ENCODE data around the gene TEC.

The TEC gene

DNA sequence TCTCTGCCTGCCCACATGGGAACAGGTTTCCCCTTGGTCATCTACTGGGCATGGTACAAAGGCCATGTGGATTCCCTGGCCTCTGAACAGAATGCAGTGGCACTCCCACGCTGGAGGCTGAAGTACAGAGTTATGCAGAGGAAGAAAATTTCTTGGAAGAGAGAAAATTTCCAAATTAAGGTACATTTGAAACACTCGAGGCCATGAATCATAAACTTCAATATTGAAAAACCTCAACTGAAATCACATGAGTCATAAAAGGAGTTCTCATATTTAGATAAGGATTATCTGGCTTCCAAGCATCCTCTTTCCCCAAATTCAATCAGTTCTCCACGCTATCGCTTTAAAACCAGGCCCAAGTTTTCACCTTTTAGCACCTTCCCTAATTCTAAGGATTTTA lies 107.5 kb downstream of the TEC start:
- no peak for DNase-seq (ENCODE audit: low read depth)

DNA sequence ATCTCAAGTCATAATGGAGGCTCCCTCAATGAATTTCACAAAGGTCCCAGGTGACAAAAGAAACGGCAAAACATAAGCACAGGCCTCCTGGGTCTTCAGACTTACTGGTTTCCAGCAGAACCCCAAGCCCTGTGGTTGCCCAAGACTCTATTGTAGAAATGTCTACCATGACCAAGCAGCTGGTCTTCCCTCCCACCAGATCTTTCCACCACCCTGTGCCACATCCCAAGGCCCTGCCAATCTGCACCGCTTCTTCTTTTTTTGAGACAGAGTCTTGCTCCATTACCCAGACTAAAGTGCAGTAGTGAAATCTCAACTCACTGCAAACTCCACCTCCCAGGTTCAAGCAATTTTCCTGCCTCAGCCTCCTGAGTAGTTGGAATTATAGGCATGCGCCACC lies 112.4 kb downstream of the TEC start:
- DNase-seq (ENCODE audit: low read depth), result no peak

DNA sequence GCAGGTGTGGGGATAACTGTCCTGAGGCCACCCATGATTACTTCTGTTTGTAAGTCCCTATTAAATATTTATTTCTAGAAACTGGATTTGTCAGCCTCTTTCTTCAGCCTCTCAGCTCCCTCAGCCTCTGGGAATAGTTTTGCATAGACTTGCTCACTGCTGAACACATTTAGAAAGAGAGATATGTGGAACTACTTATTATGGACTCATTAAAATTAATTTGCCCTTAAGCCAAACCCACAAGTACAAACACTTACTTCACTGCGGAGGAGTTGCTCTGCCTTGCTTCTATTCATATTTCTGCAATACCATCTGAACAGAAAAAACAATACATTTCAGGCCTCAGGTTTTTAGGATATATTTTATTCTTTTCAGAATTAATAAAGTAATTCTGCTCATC lies 113.2 kb downstream of the TEC start:
- DNase-seq (ENCODE audit: low read depth), result no peak

GRCh38 chr4:48153791-48154550 lies 115.7 kb downstream of the TEC start:
- no peak for DNase-seq (ENCODE audit: low read depth)

DNA sequence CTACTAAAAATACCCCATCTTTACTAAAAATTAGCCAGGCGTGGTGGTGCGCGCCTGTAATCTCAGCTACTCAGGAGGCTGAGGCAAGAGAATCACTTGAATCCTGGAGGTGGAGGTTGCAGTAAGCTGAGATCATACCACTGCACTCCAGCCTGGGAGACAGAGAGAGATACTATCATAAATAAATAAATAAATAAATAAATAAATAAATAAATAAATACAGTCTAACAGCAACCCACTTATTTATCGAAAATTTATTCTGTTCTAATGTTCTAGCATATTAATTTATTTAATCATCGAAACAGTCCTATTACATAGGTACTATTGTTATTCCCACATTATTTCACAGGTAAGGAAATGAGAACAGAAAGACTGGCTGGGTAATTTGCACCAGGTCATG lies 117.4 kb downstream of the TEC start:
- no peak for DNase-seq (ENCODE audit: low read depth)

DNA sequence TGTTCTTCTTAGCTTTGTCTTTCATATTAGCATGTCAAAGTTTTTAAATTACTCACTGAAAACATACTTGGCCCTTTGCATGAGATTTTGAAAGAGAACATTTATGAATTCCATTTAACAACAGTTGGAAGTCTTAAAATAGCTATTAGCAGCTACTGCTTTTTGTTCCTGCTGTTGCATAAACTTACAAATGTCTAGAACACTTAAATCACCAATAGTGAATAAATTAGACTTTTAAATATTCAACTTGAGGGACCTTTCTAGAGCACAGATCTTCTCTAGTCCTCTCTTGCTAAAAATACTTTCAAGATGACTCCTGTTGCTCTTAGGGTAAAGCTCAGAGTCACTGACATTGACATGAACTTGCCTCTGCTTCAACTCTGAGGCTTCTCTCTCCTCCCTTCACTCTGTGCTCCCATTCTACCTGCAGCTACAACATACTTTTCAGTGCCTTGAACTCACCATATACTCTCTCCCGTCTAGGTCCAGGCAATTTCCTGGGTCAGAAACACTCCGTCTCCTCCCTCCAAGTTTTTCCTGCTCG lies 119.7 kb downstream of the TEC start:
- no peak for DNase-seq (ENCODE audit: low read depth)

GRCh38 chr4:48147621-48148020 lies 122.0 kb downstream of the TEC start:
- no peak for DNase-seq (ENCODE audit: low read depth)

GRCh38 chr4:48141048-48141447 lies 128.6 kb downstream of the TEC start:
- no peak for DNase-seq (ENCODE audit: low read depth)

GRCh38 chr4:48139691-48140090 lies 129.9 kb downstream of the TEC start:
- no peak for DNase-seq (ENCODE audit: low read depth)

DNA sequence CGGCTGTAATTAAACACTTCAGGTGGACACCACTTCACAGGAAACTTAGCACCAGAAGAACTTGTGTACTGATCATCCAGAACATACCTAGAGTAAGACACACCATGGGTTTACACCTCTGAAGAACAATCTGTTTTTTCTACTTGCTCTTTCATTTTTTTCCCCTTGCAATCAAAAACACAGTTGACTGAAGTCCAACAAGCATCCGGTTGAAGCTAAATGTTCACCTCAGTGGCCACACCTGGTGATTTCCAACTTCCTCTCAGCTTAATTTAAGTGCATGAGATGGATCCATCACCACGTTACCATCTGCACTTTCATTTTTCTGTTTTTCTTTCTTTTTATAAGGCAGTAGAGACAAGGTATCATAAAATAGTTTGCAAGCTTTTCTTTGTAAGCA lies 130.7 kb downstream of the TEC start:
- no peak for DNase-seq (ENCODE audit: low read depth)

- no peak for DNase-seq (ENCODE audit: low read depth)
Observed at GRCh38 chr4:48138511-48138910, 131.1 kb downstream of the TEC start.

GRCh38 chr4:48137846-48138245 lies 131.8 kb downstream of the TEC start:
- DNase-seq (ENCODE audit: low read depth), result no peak

- DNase-seq (ENCODE audit: low read depth), result no peak
Observed at GRCh38 chr4:48134081-48134480, 135.6 kb downstream of the TEC start, which contains the start of gene TXK. Gene TXK (minus strand): TSS chr4:48134250. CDS start chr4:48134170, 80 bp downstream.

DNA sequence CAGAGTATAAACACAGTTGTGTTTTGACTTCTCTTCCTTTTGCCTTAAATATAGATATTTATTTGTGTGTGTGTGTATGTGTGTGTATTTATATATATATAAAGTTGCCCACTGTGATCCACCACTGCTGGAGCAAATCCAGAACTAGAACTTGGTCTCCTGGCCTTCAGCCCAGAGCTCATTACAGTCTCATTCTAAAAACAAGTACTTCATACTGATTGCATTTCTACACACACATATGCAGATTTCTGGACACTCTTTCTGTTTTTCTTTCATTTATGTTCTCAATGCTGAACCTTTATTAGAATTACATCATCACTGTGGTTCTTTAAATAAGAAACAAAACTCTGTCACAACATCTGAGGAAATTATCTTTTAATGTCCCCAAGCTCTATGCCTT lies 136.0 kb downstream of the TEC start:
- no peak for DNase-seq (ENCODE audit: low read depth)

- DNase-seq (ENCODE audit: low read depth), result no peak
Observed at GRCh38 chr4:48131736-48132135, 137.9 kb downstream of the TEC start.

DNA sequence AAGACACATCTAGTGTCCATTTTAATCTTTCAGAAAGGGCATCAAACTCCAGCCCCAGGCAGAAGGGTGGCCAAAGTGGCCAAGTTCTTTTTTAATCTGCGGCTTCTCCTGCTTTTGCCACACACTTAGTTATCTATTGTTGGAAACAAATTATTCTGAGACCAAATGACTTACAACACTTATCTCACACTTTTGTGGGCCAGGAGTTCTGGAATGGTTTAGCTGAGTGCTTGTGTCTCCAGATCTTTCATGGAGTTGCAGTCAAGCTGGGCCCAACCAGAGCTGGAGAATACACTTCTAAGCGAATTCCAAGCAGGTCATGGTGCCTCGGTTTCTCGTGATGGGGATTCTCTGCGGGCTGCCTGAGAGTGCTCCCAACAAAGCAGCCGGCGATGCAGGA lies 139.5 kb downstream of the TEC start:
- no peak for DNase-seq (ENCODE audit: low read depth)

DNA sequence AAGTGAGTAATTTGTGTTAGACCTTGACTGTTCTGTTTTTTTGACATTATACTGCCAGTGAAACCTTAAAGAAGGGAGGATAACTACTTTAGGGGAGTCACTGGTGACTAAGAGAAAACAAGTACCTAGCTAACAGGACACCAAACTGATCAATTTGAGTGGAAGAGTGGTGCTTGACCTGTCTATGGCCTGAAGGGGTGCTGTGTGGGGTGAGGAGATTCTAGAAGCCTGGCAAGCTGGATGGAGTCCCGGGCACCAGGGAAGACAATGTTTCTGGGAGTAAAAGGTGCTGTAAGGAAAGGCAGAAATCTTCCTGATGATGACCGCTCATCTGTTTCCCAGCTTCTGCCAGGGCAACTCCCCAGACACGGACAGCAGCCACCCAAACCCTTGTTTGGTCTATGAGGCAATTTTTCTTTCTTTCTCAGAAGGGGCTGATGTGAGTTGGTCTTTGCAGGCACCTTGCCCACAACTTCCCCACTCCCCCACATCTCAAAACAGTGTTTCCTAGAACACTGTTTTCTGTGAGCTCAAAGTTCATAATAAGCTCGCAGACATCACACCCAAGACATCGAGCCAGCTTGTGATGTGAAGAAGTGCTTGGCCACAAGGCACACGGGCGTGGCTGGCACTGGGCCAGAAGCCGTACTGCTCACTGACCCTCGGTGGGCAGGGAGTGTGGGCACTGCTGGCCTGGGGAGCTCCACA lies 140.2 kb downstream of the TEC start:
- DNase-seq (ENCODE audit: low read depth), result no peak

- DNase-seq (ENCODE audit: low read depth), result peak; percentile 56
Observed at GRCh38 chr4:48127682-48128404, 141.8 kb downstream of the TEC start.

DNA sequence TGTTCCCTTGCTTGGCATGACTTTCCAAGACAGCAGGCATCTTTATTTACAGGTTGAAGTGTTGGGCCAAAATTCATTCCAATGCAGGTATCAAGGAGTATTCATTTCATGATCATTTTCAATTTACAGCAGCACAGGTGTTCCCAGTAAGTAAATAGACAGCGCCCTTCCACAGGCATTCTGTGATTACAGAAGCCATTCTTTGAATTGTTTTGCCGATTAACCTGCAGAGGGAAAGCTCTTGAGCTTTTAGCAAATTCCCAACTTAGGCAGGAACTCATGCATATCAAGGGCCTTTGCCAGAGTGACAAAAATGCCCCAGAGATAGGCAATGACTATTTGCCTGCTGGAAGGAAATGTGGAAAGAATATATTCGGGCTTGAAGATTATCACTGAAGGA lies 142.4 kb downstream of the TEC start:
- DNase-seq (ENCODE audit: low read depth), result no peak

DNA sequence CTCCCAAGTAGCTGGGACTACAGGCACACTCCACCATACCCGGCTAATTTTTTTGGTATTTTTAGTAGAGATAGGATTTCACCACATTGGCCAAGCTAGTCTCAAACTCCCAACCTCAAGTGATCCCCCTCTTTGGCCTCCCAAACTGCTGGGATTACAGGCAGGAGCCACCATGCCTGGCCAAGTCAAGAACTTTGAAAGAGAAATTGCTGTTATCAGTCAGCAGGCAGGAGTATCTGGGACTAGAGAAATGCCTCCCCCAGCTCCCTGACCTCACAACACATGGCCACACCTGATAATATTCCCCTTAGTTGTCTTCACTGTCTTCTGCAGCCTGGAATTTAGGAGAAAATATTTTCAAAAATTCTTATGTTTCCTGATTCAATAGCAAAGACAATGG lies 143.0 kb downstream of the TEC start:
- DNase-seq (ENCODE audit: low read depth), result no peak

DNA sequence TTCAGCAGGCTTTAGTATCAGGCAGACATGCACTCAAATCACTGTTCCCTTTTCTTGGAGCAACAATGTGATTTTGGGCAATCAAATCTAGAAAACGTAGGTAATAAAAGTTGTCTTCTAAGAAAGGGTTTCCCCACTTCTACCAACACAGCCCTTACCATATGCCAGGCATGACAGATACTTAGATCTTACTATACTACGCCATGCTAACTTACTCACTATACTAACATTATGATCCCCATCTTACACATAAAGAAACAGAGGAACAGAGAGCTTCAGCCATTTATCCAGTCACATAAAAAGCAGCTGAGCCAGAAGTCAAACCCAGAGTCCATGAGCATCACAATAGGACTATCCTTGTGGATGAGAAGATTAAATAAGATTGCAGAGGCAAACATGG lies 144.8 kb downstream of the TEC start:
- DNase-seq (ENCODE audit: low read depth), result no peak

DNA sequence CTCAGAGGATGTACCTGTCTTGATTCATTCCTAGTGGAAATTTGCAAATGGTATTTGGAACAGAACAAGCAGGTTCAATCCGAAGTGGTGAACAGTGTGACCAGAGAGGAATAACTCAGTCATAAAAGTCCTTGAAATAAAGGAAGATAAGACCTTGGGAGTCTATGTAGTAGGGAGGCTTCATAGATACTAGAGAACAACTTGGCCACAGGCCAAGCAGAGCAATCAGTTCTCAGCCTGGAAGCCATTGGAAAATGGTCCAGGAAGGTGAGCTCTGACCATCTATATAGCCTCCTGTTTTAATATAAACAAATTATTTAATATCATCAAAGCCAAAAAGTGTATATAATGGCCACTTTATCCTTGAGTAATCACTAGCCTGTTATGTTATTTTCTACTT lies 146.9 kb downstream of the TEC start:
- no peak for DNase-seq (ENCODE audit: low read depth)

GRCh38 chr4:48121180-48121579 lies 148.5 kb downstream of the TEC start:
- DNase-seq (ENCODE audit: low read depth), result no peak
